PC-9 (cell line): ENCODE data around the gene LRMDA. TPM values are rescaled to one million over a fixed set of nuclear protein-coding genes. Genes with fewer than 3 reads are reported as not detected.

Experiments
- BruUV-seq: library from RNA; stranded (reverse); fragments of 400-500 nt; replicated peaks from 2 replicates; lab custom pipeline; 2021; lab: Mats Ljungman, UMichigan
- CTCF ChIA-PET: fragments of 300-600 bp; sonication (Branson Sonifier 250); formaldehyde crosslinking; loops from one replicate; lab custom pipeline; 2022; ENCODE audit warnings: antibody characterized with exemption; lab: Charles Lee
- POLR2A ChIA-PET: fragments of 300-600 bp; sonication (Branson Sonifier 250); formaldehyde crosslinking; loops from one replicate; lab custom pipeline; 2022; ENCODE audit warnings: antibody characterized with exemption; ENCODE audit not compliant: unreplicated experiment; lab: Charles Lee
- DNase-seq, 2 experiments: peaks; one replicate each; pipeline versions ENCODE4 v3.0.0 to v3.0.0-alpha.2; 2015 to 2022; ENCODE audit warnings: mixed read lengths in 1 of 2
- H2AFZ ChIP-seq: fragments of 200-600 bp; sonication (generic); 2 replicates; pipeline ENCODE4 v1.8.1; 2017; ENCODE audit warnings: antibody characterized with exemption
- H3F3A ChIP-seq: fragments of 200-600 bp; sonication (generic); 2 replicates; pipeline ENCODE4 v1.8.1; 2017; ENCODE audit warnings: antibody characterized with exemption, mild to moderate bottlenecking, low read depth; ENCODE audit not compliant: insufficient read depth
- H3K27ac ChIP-seq: fragments of 200-600 bp; sonication (generic); 2 replicates; pipeline ENCODE4 v1.6.1; 2016; ENCODE audit warnings: mixed run types
- H3K27me3 ChIP-seq: fragments of 200-600 bp; sonication (generic); 2 replicates; pipeline ENCODE4 v1.6.1; 2016; ENCODE audit warnings: low read depth, mixed run types; ENCODE audit not compliant: insufficient read depth
- H3K36me3 ChIP-seq: fragments of 200-600 bp; sonication (generic); 2 replicates; pipeline ENCODE4 v1.6.1; 2016; ENCODE audit warnings: low read depth, mixed run types
- H3K4me1 ChIP-seq: fragments of 200-600 bp; sonication (generic); replicated peaks from 2 replicates; pipeline ENCODE4 v1.6.1; 2016; ENCODE audit warnings: mixed run types; ENCODE audit not compliant: insufficient read depth
- H3K4me2 ChIP-seq: fragments of 200-600 bp; sonication (generic); 2 replicates; pipeline ENCODE4 v1.6.1; 2017; ENCODE audit warnings: mixed run types
- H3K4me3 ChIP-seq: fragments of 200-600 bp; sonication (generic); 2 replicates; pipeline ENCODE4 v1.6.1; 2016; ENCODE audit warnings: mixed run types
- H3K79me2 ChIP-seq: fragments of 200-600 bp; sonication (generic); 2 replicates; pipeline ENCODE4 v1.6.1; 2017; ENCODE audit warnings: low read depth, mixed run types
- H3K9me2 ChIP-seq: fragments of 200-600 bp; sonication (generic); 2 replicates; pipeline ENCODE4 v1.8.1; 2017; ENCODE audit warnings: mild to moderate bottlenecking; ENCODE audit not compliant: insufficient read depth
- H3K9me3 ChIP-seq: fragments of 200-600 bp; sonication (generic); 2 replicates; pipeline ENCODE4 v1.8.1; 2016; ENCODE audit warnings: low read depth; ENCODE audit not compliant: insufficient read depth
- H4K20me1 ChIP-seq: fragments of 200-600 bp; sonication (generic); 2 replicates; pipeline ENCODE4 v1.8.1; 2017; ENCODE audit not compliant: insufficient read depth
- CTCF ChIP-seq: fragments of 200-600 bp; sonication (generic); conservative IDR thresholded peaks from 2 replicates; pipeline ENCODE4 v1.6.1; 2017; ENCODE audit warnings: mixed run types, antibody characterized with exemption, mild to moderate bottlenecking, moderate library complexity
- EZH2 ChIP-seq: fragments of 200-600 bp; sonication (generic); IDR thresholded peaks from 2 replicates; pipeline ENCODE4 v1.8.0; 2017; ENCODE audit warnings: antibody characterized with exemption, low read depth
- intact Hi-C: fragments of 100-400 bp; cut with micrococcal nuclease; formaldehyde crosslinking; loops from one replicate; pipeline ENCODE4 v1.10.0; 2022; ENCODE audit not compliant: unreplicated experiment
- total RNA-seq: library from RNA; stranded (reverse); gene quantifications from 2 replicates; pipeline ENCODE4 v1.2.3, GENCODE V29; 2021

LRMDA gene
- total RNA-seq, 1 experiment from 2014 or later: not detected

GRCh38 chr10:75761289-75761688, 329.9 kb downstream of the LRMDA start:
- Histone ChIP-seq H3K27ac (no peak overlapping the region), H3K4me3 (no peak overlapping the region), H3F3A (peaks cover 15% of the 10 kb centered on the region), H4K20me1 (no peaks in the 10 kb centered on the region), H3K4me1 (peaks cover 29% of the 10 kb centered on the region), H3K4me2 (no peak overlapping the region), H3K9me3 (no peaks in the 10 kb centered on the region), H3K9me2 (no peaks in the 10 kb centered on the region), H3K36me3 (no peaks in the 10 kb centered on the region), H3K79me2 (no peaks in the 10 kb centered on the region), H3K27me3 (no peaks in the 10 kb centered on the region), H2AFZ (no peak overlapping the region)
- ChIA-PET CTCF (no interaction called here), POLR2A (no interaction called here)
- TF ChIP-seq EZH2 (no peak), CTCF (no peak)
- BruUV-seq: no TSS peak
- intact Hi-C loops: no loop called here
- no peak for DNase-seq

GRCh38 chr10:75762431-75762802, 331.0 kb downstream of the LRMDA start:
- H3K4me2 ChIP-seq: no peak overlapping the region
- peaks cover 29% of the 10 kb centered on the region for H3K4me1 ChIP-seq
- no peaks in the 10 kb centered on the region for H4K20me1 ChIP-seq
- BruUV-seq: no TSS peak
- H3K9me2 ChIP-seq: no peaks in the 10 kb centered on the region
- no peaks in the 10 kb centered on the region for H3K27me3 ChIP-seq
- no peaks in the 10 kb centered on the region for H3K9me3 ChIP-seq
- peaks cover 15% of the 10 kb centered on the region for H3F3A ChIP-seq
- H3K36me3 ChIP-seq: no peaks in the 10 kb centered on the region
- intact Hi-C loops: no loop called here
- ChIA-PET POLR2A (no interaction called here), CTCF (no interaction called here)
- H2AFZ ChIP-seq: no peak overlapping the region
- no peak for DNase-seq
- no peak overlapping the region for H3K4me3 ChIP-seq
- H3K27ac ChIP-seq: no peak overlapping the region
- TF ChIP-seq CTCF (no peak), EZH2 (no peak)
- no peaks in the 10 kb centered on the region for H3K79me2 ChIP-seq

- Histone ChIP-seq H3K36me3 (no peaks in the 10 kb centered on the region), H3K4me1 (peaks cover 29% of the 10 kb centered on the region), H3K9me2 (no peaks in the 10 kb centered on the region), H3K27ac (peak overlapping the region; percentile 6; the same call in 1 of the 2 replicates), H3K79me2 (no peaks in the 10 kb centered on the region), H3K9me3 (no peaks in the 10 kb centered on the region), H3K4me2 (peak overlapping the region; percentile 43), H3F3A (peaks cover 15% of the 10 kb centered on the region), H4K20me1 (no peaks in the 10 kb centered on the region), H3K27me3 (no peaks in the 10 kb centered on the region), H3K4me3 (no peak overlapping the region), H2AFZ (no peak overlapping the region)
- CTCF ChIA-PET: interaction anchor here (0.5 kb wide), 1 partner anchor 355 kb away, joined by 5 read pairs; no protein-coding TSS in a partner anchor
- no TSS peak for BruUV-seq
- intact Hi-C loops: no loop called here
- POLR2A ChIA-PET: no interaction called here
- no peak for DNase-seq
- TF ChIP-seq EZH2 (no peak), CTCF (no peak)
Measured at GRCh38 chr10:75763652-75764051, 332.2 kb downstream of the LRMDA start.
